Lower lobe of right lung (tissue), 2 donors: ENCODE measurements around the gene ZNF268. TPM values are rescaled to one million over a fixed set of nuclear protein-coding genes. Genes with fewer than 3 reads are reported as not detected.

ENCODE experiments used
- ATAC-seq, 2 donors: fragments of 200-7000 bp; cut with Tn5 transposase; one replicate each; pipeline ENCODE4 v1.9.1; 2020 to 2022; ENCODE audit warnings: mild to moderate bottlenecking in 2 of 2, moderate library complexity in 2 of 2
- DNase-seq: peaks from one replicate; pipeline ENCODE4 v3.0.0-alpha.2; 2020
- H3K27ac ChIP-seq: fragments of 200-600 bp; one replicate; pipeline ENCODE4 v1.8.0; 2022
- H3K27me3 ChIP-seq: fragments of 200-600 bp; one replicate; pipeline ENCODE4 v1.8.0; 2022; ENCODE audit warnings: low read depth
- H3K36me3 ChIP-seq: fragments of 200-600 bp; one replicate; pipeline ENCODE4 v1.8.0; 2022; ENCODE audit warnings: mild to moderate bottlenecking
- H3K4me1 ChIP-seq: fragments of 200-600 bp; one replicate; pipeline ENCODE4 v1.8.0; 2022
- H3K4me3 ChIP-seq: fragments of 200-600 bp; one replicate; pipeline ENCODE4 v1.8.0; 2022; ENCODE audit warnings: mild to moderate bottlenecking
- H3K9me3 ChIP-seq: fragments of 200-600 bp; one replicate; pipeline ENCODE4 v1.8.0; 2022
- CTCF ChIP-seq: fragments of 200-600 bp; IDR thresholded peaks from one replicate; pipeline ENCODE4 v1.8.0; 2022; ENCODE audit warnings: antibody characterized with exemption, mild to moderate bottlenecking
- intact Hi-C: fragments of 100-400 bp; cut with DNase I; formaldehyde crosslinking; loops from one replicate; pipeline ENCODE4 v1.11.0; 2022
- total RNA-seq: library from RNA; stranded (reverse); fragmentation: NEBNext Ultra II Directional; extraction: Animal tissue kit (Norgen Biotek cat#: 25700); gene quantifications from one replicate; pipeline ENCODE4 v1.2.1, GENCODE V29; 2021
- donor health status: DM: no; HTN: yes; CAD: no; lungs with severe emphysema.

Gene ZNF268
- total RNA-seq, 1 donor from 2014 or later, result 23.3 TPM

- no peak for TF ChIP-seq CTCF
- intact Hi-C loops, result no loop called here
- H3K27me3 ChIP-seq, result no peaks in the 10 kb centered on the region
- DNase-seq, result no peak
- H3K9me3 ChIP-seq, result peaks cover 75% of the 10 kb centered on the region
- ATAC-seq, result no peak
- no peak overlapping the region for H3K4me3 ChIP-seq
- no peak overlapping the region for H3K27ac ChIP-seq
- H3K4me1 ChIP-seq, result no peaks in the 10 kb centered on the region
- no peaks in the 10 kb centered on the region for H3K36me3 ChIP-seq
Measured at GRCh38 chr12:133172491-133172890, 8.8 kb upstream of the ZNF268 start.

- peaks cover 73% of the 10 kb centered on the region for H3K9me3 ChIP-seq
- H3K27me3 ChIP-seq, result no peaks in the 10 kb centered on the region
- no peak for ATAC-seq
- DNase-seq, result no peak
- intact Hi-C loops, result no loop called here
- no peaks in the 10 kb centered on the region for H3K36me3 ChIP-seq
- no peak for TF ChIP-seq CTCF
- H3K4me3 ChIP-seq, result no peak overlapping the region
- no peak overlapping the region for H3K27ac ChIP-seq
- no peaks in the 10 kb centered on the region for H3K4me1 ChIP-seq
Measured at GRCh38 chr12:133174901-133175300, 6.4 kb upstream of the ZNF268 start.

- H3K27ac ChIP-seq, result no peak overlapping the region
- H3K4me1 ChIP-seq, result peaks cover 12% of the 10 kb centered on the region
- intact Hi-C loops, result no loop called here
- peaks cover 61% of the 10 kb centered on the region for H3K9me3 ChIP-seq
- no peak overlapping the region for H3K4me3 ChIP-seq
- H3K27me3 ChIP-seq, result no peaks in the 10 kb centered on the region
- DNase-seq, result no peak
- no peak for TF ChIP-seq CTCF
- peaks cover 19% of the 10 kb centered on the region for H3K36me3 ChIP-seq
- no peak for ATAC-seq
Measured at GRCh38 chr12:133180669-133181068, 626 bp upstream of the ZNF268 start.

- Histone ChIP-seq H3K9me3 (peaks cover 100% of the 10 kb centered on the region), H3K27ac (no peak overlapping the region), H3K4me3 (no peak overlapping the region), H3K4me1 (no peaks in the 10 kb centered on the region), H3K27me3 (no peaks in the 10 kb centered on the region), H3K36me3 (peaks cover 96% of the 10 kb centered on the region)
- DNase-seq, result no peak
- intact Hi-C loops, result no loop called here
- no peak for ATAC-seq
- TF ChIP-seq CTCF, result no peak
Measured at GRCh38 chr12:133190176-133190575, 8.9 kb downstream of the ZNF268 start.

- peaks cover 90% of the 10 kb centered on the region for H3K9me3 ChIP-seq
Measured at GRCh38 chr12:133192847-133193246, 11.6 kb downstream of the ZNF268 start.

More at GRCh38 chr12:133192847-133193246, 11.6 kb downstream of the ZNF268 start:
- Histone ChIP-seq H3K27me3 (no peaks in the 10 kb centered on the region), H3K27ac (no peak overlapping the region), H3K4me3 (no peak overlapping the region), H3K36me3 (peaks cover 78% of the 10 kb centered on the region), H3K4me1 (no peaks in the 10 kb centered on the region)
- intact Hi-C loops, result no loop called here
- no peak for ATAC-seq
- no peak for DNase-seq
- TF ChIP-seq CTCF, result no peak
